ENCODE measurements around the gene CCDC88C. TPM values are rescaled to one million over a fixed set of nuclear protein-coding genes. Genes with fewer than 3 reads are reported as not detected.

The CCDC88C gene
- total RNA-seq, 1 experiment from 2014 or later, result 29.8 TPM

- Histone ChIP-seq H3K36me3 (ENCODE audit: control insufficient read depth, insufficient read depth, low read length) (no peaks in the 10 kb centered on the region), H3K4me1 (no peaks in the 10 kb centered on the region), H3K9me3 (no peaks in the 10 kb centered on the region), H3K27me3 (replicated peaks; ENCODE audit: control insufficient read depth, insufficient read depth, low read length) (no peaks in the 10 kb centered on the region), H3K4me3 (ENCODE audit: low read depth, low read length) (no peak overlapping the region)
- H3K4me1 Mint-ChIP-seq (ENCODE audit: low read depth, unreplicated experiment), result peaks cover 1% of the 10 kb centered on the region
- H3K27ac Mint-ChIP-seq (ENCODE audit: unreplicated experiment), result no peak overlapping the region
- no peak for DNase-seq
- ChIA-PET POLR2A (no interaction called here), CTCF (no interaction called here)
- no peak overlapping the region for H3K4me3 Mint-ChIP-seq (ENCODE audit: unreplicated experiment)
- H3K27me3 Mint-ChIP-seq (ENCODE audit: insufficient read depth, unreplicated experiment), result no peaks in the 10 kb centered on the region
- BruUV-seq (replicated peaks), result no TSS peak
- peaks cover 14% of the 10 kb centered on the region for H3K36me3 Mint-ChIP-seq (ENCODE audit: insufficient read depth, unreplicated experiment)
- H3K9me3 Mint-ChIP-seq (ENCODE audit: unreplicated experiment), result no peaks in the 10 kb centered on the region
- intact Hi-C loops (cut with micrococcal nuclease; ENCODE audit: unreplicated experiment), result no loop called here
- no peak for TF ChIP-seq CTCF (IDR thresholded peaks at IDR 0.05; ENCODE audit: insufficient read depth in 1 of 2, low read depth in 1 of 2, low read length in 1 of 2, severe bottlenecking in 1 of 2, unreplicated experiment in 1 of 2)
Measured at GRCh38 chr14:91270619-91271018, 147.0 kb downstream of the CCDC88C start.

GRCh38 chr14:91270188-91270587 is 147.4 kb downstream of the CCDC88C start:
- Mint-ChIP-seq H3K4me3 (ENCODE audit: unreplicated experiment) (no peak overlapping the region), H3K4me1 (ENCODE audit: low read depth, unreplicated experiment) (peaks cover 5% of the 10 kb centered on the region), H3K9me3 (ENCODE audit: unreplicated experiment) (no peaks in the 10 kb centered on the region), H3K36me3 (ENCODE audit: insufficient read depth, unreplicated experiment) (peaks cover 14% of the 10 kb centered on the region), H3K27ac (ENCODE audit: unreplicated experiment) (no peak overlapping the region), H3K27me3 (ENCODE audit: insufficient read depth, unreplicated experiment) (no peaks in the 10 kb centered on the region)
- Histone ChIP-seq H3K27me3 (replicated peaks; ENCODE audit: control insufficient read depth, insufficient read depth, low read length) (no peaks in the 10 kb centered on the region), H3K4me3 (ENCODE audit: low read depth, low read length) (no peak overlapping the region), H3K4me1 (no peaks in the 10 kb centered on the region), H3K36me3 (ENCODE audit: control insufficient read depth, insufficient read depth, low read length) (no peaks in the 10 kb centered on the region), H3K9me3 (no peaks in the 10 kb centered on the region)
- CTCF ChIA-PET, result no interaction called here
- POLR2A ChIA-PET, result no interaction called here
- no TSS peak for BruUV-seq (replicated peaks)
- TF ChIP-seq CTCF (IDR thresholded peaks at IDR 0.05; ENCODE audit: insufficient read depth in 1 of 2, low read depth in 1 of 2, low read length in 1 of 2, severe bottlenecking in 1 of 2, unreplicated experiment in 1 of 2), result no peak
- DNase-seq, result no peak
- intact Hi-C loops (cut with micrococcal nuclease; ENCODE audit: unreplicated experiment), result no loop called here

- no peak for TF ChIP-seq CTCF (IDR thresholded peaks at IDR 0.05; ENCODE audit: insufficient read depth in 1 of 2, low read depth in 1 of 2, low read length in 1 of 2, severe bottlenecking in 1 of 2, unreplicated experiment in 1 of 2)
- H3K27me3 ChIP-seq (replicated peaks; ENCODE audit: control insufficient read depth, insufficient read depth, low read length), result no peaks in the 10 kb centered on the region
- H3K36me3 ChIP-seq (ENCODE audit: control insufficient read depth, insufficient read depth, low read length), result no peaks in the 10 kb centered on the region
- ChIA-PET POLR2A (no interaction called here), CTCF (interaction anchor here (0.6 kb wide), 1 partner anchor 9 kb away, joined by 4 read pairs; no protein-coding TSS in a partner anchor)
- no peak overlapping the region for H3K4me3 ChIP-seq (ENCODE audit: low read depth, low read length)
- intact Hi-C loops (cut with micrococcal nuclease; ENCODE audit: unreplicated experiment), result no loop called here
- H3K36me3 Mint-ChIP-seq (ENCODE audit: insufficient read depth, unreplicated experiment), result peaks cover 14% of the 10 kb centered on the region
- no peaks in the 10 kb centered on the region for H3K9me3 ChIP-seq
- DNase-seq, result no peak
- no peaks in the 10 kb centered on the region for H3K9me3 Mint-ChIP-seq (ENCODE audit: unreplicated experiment)
- no peak overlapping the region for H3K4me3 Mint-ChIP-seq (ENCODE audit: unreplicated experiment)
- no peaks in the 10 kb centered on the region for H3K27me3 Mint-ChIP-seq (ENCODE audit: insufficient read depth, unreplicated experiment)
- H3K27ac Mint-ChIP-seq (ENCODE audit: unreplicated experiment), result no peak overlapping the region
- H3K4me1 Mint-ChIP-seq (ENCODE audit: low read depth, unreplicated experiment), result peaks cover 6% of the 10 kb centered on the region
- no TSS peak for BruUV-seq (replicated peaks)
- 0 out of 2 replicates have a peak, but pooled peaks cover 3% of the 10 kb centered on the region for H3K4me1 ChIP-seq
Measured at GRCh38 chr14:91269076-91269991, 148.3 kb downstream of the CCDC88C start.
